Endothelial cell (in vitro differentiated cells): ENCODE results near the gene TBL1XR1. TPM values are rescaled to one million over a fixed set of nuclear protein-coding genes. Genes with fewer than 3 reads are reported as not detected.
"Not testable (repeated sequence)": the region's sequence is repeated elsewhere in the genome, so short reads cannot be mapped to it uniquely, and the experiment has no call there.

Experiments
- DNase-seq: peaks from one replicate; pipeline ENCODE4 v3.0.0; 2021; ENCODE audit warnings: low spot score
- H3K27ac Mint-ChIP-seq: one replicate; pipeline ENCODE4 v1.8.0; 2021; ENCODE audit warnings: mixed read lengths, inconsistent platforms; ENCODE audit not compliant: unreplicated experiment
- H3K27me3 Mint-ChIP-seq: one replicate; pipeline ENCODE4 v1.8.0; 2021; ENCODE audit warnings: mild to moderate bottlenecking, moderate library complexity, mixed read lengths, inconsistent platforms; ENCODE audit not compliant: unreplicated experiment
- H3K36me3 Mint-ChIP-seq: one replicate; pipeline ENCODE4 v1.8.0; 2021; ENCODE audit warnings: mild to moderate bottlenecking, low read depth, mixed read lengths, inconsistent platforms; ENCODE audit not compliant: unreplicated experiment
- H3K4me1 Mint-ChIP-seq: one replicate; pipeline ENCODE4 v1.8.0; 2021; ENCODE audit warnings: mild to moderate bottlenecking, mixed read lengths, inconsistent platforms; ENCODE audit not compliant: unreplicated experiment
- H3K4me3 Mint-ChIP-seq: one replicate; pipeline ENCODE4 v1.8.0; 2021; ENCODE audit warnings: mild to moderate bottlenecking, mixed read lengths, inconsistent platforms; ENCODE audit not compliant: unreplicated experiment
- H3K9me3 Mint-ChIP-seq: one replicate; pipeline ENCODE4 v1.8.0; 2021; ENCODE audit warnings: mixed read lengths, inconsistent platforms; ENCODE audit not compliant: unreplicated experiment
- CTCF ChIP-seq: fragments of 200-600 bp; sonication (generic); IDR thresholded peaks from one replicate; pipeline ENCODE4 v1.5.0; 2021; ENCODE audit warnings: antibody characterized with exemption; ENCODE audit not compliant: unreplicated experiment
- total RNA-seq: library from RNA; stranded (reverse); fragmentation: NEBNext Ultra II Directional; extraction: Animal tissue kit (Norgen Biotek cat#: 25700); gene quantifications from one replicate; pipeline ENCODE4 v1.2.1, GENCODE V29; 2021; ENCODE audit not compliant: unreplicated experiment

The TBL1XR1 gene
- total RNA-seq, 1 donor from 2014 or later, result 156 TPM

DNA sequence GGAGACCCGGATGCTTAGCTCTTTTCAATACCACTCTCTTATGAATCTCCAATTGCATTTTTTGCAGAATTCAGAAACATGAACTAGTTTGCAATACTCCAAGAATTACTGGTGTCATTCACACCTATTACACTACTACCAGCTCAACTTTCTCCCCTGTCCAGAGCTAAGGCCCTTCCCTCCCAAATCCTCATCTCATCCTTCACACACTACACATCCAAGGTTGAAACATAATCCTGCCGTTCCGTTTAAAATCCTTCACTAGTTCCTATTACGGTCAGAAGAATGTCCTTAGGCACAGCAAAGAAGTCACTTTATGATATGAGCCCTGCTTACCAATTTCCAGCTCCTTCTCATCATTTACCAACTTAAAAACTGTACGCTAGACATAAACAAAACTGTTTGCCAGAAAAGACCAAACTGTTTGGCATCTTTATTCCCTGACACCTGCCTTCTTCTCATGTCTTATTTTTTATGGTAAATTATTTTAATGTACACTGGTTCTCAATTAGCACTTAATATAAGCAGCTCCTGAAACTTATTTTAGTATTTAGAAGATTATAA lies 22.6 kb downstream of the TBL1XR1 start:
- TF ChIP-seq CTCF, result no peak
- no peaks in the 10 kb centered on the region for H3K9me3 Mint-ChIP-seq
- no peak overlapping the region for H3K4me3 Mint-ChIP-seq
- H3K36me3 Mint-ChIP-seq, result peaks cover 5% of the 10 kb centered on the region
- H3K27ac Mint-ChIP-seq, result no peak overlapping the region
- H3K27me3 Mint-ChIP-seq, result no peaks in the 10 kb centered on the region
- H3K4me1 Mint-ChIP-seq, result peaks cover 21% of the 10 kb centered on the region
- no peak for DNase-seq

DNA sequence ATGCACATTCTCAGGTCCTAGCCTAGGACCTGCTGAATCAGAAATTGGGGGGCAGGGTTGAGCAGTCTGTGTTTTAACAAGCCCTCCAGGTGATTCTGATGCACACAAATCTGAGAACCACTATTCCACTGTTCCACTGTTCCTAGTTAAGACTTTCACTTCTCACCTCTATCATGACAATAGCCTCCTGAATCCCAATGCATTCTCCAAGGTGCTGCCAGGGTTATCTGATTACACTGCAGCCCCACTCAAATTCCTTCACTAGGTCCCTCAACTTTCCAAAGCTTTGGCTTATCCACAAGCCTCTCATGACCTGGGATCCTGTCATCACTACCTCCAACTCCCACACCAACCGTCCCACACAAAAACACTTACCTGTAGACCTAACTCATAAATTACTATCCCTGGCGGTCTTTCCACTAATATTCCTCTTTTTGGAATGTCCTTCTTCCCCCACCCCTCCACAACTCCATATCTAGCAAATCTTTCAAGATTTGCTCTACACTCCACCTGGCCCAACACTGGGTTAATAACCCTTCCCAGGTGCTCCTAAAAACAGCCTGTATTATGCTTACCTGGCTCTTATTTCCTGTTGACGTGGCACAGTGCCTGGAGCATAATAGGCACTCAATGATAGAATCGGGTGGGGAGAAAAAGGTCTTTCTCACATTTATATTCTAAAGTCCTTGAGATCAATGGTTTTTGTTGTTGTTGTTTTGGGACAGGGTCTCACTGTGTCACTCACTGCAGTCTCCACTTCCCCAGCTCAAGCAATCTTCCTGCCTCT lies 27.2 kb downstream of the TBL1XR1 start:
- Mint-ChIP-seq H3K36me3 (peaks cover 5% of the 10 kb centered on the region), H3K4me1 (peaks cover 22% of the 10 kb centered on the region), H3K9me3 (no peaks in the 10 kb centered on the region), H3K4me3 (no peak overlapping the region), H3K27ac (peak overlapping the region; percentile 46), H3K27me3 (peaks cover 2% of the 10 kb centered on the region)
- TF ChIP-seq CTCF, result no peak
- DNase-seq, result no peak

GRCh38 chr3:177168431-177168830 lies 28.9 kb downstream of the TBL1XR1 start:
- no peaks in the 10 kb centered on the region for H3K9me3 Mint-ChIP-seq
- DNase-seq, result no peak
- H3K27ac Mint-ChIP-seq, result no peak overlapping the region
- no peak overlapping the region for H3K4me3 Mint-ChIP-seq
- TF ChIP-seq CTCF, result no peak
- peaks cover 2% of the 10 kb centered on the region for H3K27me3 Mint-ChIP-seq
- H3K4me1 Mint-ChIP-seq, result peaks cover 17% of the 10 kb centered on the region
- H3K36me3 Mint-ChIP-seq, result peaks cover 5% of the 10 kb centered on the region

DNA sequence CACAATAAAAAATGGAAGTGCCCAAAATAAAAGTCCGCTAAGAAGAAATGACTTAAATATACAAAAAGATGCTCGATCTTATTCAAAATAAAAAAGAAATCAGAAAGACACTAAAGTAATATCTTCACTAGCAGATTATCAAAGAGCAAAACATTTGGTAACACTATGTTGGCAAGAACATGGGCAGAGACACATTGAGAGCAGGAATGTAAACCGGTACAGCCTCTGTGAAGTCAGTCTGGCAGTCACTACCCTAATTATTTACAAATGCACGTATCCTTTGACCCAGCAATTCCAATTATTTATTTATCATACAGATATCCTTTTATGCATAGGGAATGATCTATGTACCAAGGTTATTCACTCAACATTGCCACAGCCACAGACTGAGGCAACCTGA lies 34.5 kb downstream of the TBL1XR1 start:
- DNase-seq, result no peak
- H3K36me3 Mint-ChIP-seq, result peaks cover 4% of the 10 kb centered on the region
- H3K27me3 Mint-ChIP-seq, result peaks cover 3% of the 10 kb centered on the region
- no peak overlapping the region for H3K27ac Mint-ChIP-seq
- no peaks in the 10 kb centered on the region for H3K9me3 Mint-ChIP-seq
- H3K4me1 Mint-ChIP-seq, result peaks cover 4% of the 10 kb centered on the region
- no peak for TF ChIP-seq CTCF
- H3K4me3 Mint-ChIP-seq, result peak overlapping the region; percentile 45

GRCh38 chr3:177161603-177162002 lies 35.7 kb downstream of the TBL1XR1 start:
- H3K27ac Mint-ChIP-seq, H3K36me3 Mint-ChIP-seq, DNase-seq, H3K4me3 Mint-ChIP-seq, H3K9me3 Mint-ChIP-seq, H3K4me1 Mint-ChIP-seq, H3K27me3 Mint-ChIP-seq: not testable (repeated sequence)
